ENCODE results near the gene VAV2.
A peak's percentile ranks its signal among the peaks of the same experiment; 100 is the strongest.

VAV2 gene

DNA sequence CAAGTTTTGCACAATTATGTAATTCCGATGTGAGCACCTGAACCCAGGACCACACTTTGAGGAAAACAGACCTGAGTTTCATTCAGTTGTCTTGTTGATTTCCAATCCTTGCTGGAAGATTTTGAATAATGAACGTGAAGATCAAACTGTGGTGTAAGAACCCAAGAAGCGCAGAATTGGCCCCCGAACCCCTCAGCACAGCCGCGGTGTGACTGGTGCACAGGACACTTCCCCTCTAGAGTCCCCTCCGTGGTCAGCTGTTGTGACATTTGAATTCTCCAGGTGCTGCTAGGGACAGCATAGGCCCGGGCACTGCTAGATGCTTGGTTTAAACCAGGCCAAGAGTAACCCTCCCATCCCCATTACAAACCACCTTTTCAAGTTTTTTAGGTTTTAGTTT lies 34.9 kb upstream of the VAV2 start:
- no peak for DNase-seq

DNA sequence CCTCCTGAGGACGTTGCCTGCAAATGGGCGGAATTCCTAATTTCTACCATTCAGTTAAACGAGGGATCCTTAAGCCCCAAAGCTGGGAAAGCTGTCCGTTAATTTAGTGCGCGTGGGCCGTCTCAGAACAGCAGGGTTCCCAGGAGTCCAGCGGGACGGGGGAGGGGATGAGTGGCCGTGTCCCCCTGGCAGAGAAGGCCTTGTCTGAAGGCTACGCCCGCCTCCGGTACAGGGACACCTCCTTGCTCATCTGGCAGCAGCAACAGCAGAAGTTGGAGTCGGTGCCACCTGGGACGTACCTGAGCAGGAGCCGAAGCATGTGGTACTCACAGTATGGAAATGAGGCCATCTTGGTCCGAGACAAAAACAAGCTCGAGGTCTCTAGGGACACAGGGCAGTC lies 34.5 kb upstream of the VAV2 start:
- no peak for DNase-seq

DNA sequence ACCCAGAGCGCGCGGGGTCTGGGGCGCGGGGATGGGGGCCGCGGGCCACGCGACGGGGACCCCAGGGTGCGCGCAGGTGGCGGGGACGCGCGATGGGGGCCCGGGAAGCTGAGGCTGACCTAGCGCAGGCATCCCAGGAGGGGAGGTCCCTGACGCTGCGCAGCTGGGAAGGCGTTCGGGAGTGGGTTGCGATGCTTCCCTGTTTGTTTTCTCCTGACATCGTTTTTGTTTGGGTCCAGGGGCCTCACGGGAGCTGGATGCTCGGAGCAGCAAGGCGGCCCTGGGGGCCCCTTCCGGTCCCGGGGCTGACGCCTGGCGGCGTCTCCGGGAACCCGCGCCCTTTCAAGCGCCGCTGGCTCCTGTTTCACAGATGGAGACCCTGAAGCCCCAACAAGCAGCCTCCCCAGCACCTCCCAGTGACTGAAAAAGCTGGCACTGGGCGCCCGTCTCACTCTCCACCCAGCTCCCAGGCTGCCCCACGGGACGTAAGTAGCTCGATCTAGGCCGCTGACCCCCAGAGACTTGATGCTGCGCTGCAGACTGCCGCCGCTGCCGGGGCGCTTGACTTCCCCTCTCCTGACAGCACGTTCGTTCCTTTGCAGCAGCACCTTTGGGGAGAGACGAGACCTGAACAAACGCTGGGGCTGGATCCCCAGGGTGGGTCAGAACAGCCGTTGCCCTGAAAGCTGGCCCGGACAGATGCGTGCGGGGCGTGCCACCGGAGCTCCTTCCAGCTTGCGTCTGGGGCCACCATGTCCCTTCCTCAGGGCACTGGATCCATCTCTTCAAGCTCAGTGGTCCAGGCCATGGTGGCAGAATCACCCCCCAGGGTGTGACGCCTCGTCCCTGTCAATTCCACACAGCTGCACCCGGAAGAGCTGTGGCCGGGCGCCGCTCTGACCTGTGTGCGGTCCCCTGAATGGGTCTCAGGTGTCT lies 33.8 kb upstream of the VAV2 start:
- peak; percentile 27 for DNase-seq

DNA sequence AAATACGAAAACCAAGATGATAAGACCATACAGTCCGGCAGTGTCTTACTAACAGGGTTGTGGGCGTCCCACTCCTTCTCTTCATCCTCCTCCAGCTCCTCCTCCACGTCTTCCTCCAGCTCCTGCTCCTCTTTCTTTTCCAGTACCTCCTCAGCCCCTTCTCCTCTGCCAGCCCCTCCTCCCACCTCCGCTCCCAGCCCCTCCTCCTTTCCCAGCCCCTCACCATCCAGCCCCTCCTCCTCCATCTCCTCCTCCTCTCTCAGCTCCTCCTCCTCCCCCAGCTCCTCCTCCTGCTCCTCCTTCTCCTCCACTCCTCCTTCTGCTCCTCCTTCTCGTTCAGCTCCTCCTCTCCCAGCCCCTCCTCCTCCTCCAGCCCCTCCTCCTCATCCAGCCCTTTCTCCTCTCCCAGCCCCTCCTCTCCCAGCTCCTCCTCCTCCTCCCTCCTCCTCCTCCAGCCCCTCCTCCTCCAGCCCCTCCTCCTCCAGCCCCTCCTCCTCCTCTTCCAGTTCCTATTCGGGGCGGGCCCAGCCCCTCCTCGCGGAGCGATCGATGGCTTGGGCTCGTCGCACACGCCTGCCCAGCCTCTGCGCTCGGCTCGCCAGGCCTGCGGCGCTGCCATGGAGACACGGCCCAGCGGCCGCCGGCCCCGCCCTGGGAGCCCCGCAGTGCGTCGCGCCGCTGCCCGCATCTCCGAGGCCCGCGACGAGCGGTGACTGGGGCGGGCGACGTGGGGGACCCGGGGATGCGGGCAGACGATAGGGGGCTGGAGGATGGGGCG lies 32.9 kb upstream of the VAV2 start, which contains the start of gene BRD3OS:
Gene BRD3OS, plus strand, starts transcription at position 654 of the 778 bp plus-strand sequence. CDS start 1,267 bp downstream, outside the sequence.
- DNase-seq = peak; percentile 100

DNA sequence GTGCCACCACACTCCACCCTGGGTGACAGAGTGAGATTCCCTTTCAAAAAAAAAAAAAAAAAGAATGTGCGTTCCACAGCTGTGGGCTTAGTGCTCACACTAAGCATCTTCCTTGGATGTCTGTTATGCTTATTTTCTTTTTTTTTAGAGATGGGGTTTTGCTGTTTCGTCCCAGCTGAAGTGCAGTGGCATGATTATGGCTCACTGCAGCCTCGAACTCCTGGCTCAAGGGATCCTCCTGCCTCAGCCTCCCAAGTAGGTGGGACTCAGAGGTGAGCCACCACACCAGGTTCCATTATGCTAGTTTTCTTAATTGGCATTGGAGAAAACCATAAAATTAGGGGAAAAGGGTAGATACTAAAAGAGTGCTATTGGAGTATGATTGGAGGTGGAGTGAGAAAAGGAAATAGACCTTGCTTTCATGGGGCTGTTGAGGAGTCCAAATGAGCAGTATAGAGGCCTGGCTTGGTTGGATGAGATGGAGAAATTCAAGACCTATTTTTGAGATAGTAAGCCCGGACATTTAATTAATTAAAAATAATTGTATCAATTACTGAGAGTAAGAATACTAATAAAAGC lies 32.2 kb upstream of the VAV2 start:
- DNase-seq = no peak

DNA sequence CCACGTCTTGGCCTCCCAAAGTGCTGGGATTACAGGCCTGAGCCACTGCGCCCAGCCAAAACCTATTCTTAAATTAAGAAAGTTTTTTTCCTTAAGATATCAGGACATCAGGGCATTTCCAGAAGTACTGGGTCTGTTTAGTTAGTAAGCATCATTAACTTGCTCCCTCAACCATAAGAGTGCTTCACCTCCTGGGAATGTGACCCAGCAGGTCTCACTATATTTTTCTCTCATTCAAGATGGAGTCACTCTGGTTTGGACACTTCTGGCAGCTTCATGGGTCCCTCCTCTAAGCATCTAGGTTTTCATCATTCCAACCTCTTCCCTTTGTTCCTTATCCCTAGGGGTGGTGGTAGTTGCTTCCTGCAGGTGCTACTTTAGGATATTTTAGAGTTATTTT lies 22.8 kb upstream of the VAV2 start:
- no peak for DNase-seq

DNA sequence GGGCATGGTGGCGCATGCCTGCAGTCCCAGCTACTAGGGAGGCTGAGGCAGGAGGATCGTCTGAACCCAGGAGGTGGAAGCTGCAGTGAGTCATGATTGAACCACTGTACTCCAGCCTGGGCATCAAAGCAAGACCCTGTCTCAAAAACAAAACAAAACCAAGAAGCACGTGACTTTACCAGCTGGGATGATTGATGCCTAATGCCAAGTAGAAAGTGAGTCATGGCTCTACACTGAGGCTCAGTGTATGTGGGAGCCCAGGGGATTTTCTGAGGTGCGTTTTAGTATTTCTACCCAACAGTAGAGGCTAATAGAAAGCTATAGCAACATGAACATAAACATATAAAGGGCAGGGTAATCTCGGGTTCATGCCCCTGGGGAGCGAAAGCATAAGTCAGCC lies 19.3 kb upstream of the VAV2 start:
- DNase-seq = no peak

DNA sequence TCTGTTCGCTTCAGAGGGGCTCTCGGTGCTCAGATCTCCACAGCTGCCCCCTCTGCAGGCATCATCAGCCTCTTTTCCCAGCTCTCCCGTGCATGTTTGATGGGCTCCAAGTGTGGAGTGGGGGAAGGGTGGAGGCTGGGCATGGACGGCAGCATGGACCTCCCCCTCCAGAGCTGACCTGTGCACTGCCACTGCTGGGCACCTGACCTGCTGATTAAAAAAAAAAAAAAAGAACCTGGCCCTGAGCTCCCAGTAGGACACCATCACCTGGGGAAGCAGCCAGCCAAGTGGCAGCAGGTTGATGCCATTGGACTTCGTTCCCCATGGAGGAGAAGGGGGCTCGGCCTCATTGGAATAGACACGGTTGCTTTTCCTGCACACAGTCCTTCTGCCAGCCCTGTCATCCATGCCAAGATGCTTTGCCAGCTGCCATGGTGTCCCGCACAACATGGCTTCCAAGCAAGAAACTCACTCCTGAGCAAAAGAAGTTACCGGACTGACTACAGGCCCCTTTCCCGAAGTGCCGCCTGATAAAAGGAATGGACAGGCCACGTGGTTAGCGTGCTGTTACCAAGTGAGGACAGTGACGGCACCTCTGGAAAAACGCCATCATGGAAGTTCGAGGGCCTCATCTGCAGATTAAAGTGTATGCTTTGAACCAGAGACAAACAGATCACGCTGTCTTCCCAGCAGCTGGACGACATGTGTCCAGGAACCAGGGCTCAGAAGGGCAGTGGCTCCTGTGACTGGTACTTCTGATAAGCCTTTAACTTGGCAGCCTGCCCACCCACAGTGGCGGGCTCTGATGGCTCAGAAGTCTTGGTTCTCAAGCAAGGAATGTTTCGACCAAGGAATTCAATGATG lies 18.4 kb upstream of the VAV2 start:
- no peak for DNase-seq

DNA sequence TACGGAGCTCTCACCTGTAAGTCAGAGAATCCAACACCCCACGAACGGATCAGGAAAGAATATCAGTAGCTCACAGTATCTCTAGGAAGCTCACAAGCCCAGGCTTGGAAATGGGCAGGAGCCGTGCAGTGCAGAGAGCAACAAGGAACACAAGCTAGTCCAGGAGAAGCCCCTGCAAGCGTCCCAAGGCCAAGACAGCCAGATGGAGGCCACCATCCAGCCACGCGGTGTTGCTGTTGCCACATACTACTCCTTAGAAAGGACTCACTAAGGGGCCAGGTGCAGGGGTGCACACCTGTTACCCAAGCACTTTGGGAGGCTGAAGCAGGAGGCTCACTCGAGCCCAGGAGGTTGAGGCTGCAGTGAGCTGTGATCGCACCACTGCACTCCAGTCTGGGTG lies 15.4 kb upstream of the VAV2 start:
- no peak for DNase-seq

DNA sequence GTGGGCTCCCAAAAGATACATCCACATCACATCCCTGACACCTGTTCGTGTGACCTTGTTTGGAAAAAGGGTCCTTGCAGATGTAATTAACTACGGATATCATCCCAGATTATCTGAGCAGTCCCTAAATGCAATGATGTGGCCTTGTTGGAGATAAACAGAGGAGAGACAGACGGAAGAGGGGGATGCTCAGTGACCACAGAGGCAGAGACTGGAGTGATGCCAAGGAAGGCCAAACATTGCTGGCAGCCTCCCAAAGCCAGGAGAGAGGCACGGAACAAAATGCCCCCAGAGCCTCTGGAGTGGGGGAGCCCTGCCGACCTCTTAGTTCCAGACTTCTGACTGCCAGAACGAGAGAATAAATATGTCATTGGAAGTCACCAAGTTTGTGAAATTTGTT lies 15.0 kb upstream of the VAV2 start:
- DNase-seq = no peak

DNA sequence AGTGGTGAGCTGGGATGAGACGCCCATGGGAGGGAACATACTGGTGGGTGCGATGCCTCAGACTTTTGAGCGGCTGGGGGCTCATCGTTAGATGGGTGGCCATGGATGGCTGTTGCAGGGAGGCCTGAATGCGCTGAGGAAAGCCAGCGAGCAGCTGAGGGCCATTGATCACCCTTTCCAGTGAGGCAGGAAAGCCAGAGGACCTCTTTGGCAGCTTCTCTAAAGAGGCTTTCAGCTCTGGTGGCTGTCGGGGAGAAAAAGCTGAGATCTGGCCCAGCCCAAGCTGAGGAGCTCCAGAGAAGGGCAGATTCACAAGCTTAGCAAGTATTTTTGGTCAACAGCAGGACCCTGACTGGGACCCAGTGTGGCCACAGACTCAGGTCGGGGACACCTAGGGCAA lies 13.3 kb upstream of the VAV2 start:
- no peak for DNase-seq

DNA sequence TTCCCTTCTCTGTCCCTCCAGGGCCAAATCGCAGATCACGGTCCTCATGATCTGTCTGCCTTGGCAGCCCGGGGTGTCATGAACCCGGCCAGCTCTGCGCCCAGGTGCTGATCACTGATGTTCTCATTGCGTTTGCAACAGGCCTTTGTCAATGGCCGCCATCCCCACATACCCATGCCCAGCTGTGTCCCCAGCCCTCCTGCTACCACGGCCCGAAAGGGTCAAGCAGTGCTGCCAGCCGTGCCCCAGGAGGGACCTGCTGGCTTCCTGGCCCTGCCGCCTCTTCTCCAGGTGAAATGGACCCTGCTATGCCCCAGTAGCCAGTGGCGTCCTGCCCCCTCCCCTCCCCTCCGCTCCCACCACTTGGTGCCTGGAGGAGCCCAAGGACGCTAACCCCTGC lies 12.8 kb upstream of the VAV2 start:
- DNase-seq = no peak

DNA sequence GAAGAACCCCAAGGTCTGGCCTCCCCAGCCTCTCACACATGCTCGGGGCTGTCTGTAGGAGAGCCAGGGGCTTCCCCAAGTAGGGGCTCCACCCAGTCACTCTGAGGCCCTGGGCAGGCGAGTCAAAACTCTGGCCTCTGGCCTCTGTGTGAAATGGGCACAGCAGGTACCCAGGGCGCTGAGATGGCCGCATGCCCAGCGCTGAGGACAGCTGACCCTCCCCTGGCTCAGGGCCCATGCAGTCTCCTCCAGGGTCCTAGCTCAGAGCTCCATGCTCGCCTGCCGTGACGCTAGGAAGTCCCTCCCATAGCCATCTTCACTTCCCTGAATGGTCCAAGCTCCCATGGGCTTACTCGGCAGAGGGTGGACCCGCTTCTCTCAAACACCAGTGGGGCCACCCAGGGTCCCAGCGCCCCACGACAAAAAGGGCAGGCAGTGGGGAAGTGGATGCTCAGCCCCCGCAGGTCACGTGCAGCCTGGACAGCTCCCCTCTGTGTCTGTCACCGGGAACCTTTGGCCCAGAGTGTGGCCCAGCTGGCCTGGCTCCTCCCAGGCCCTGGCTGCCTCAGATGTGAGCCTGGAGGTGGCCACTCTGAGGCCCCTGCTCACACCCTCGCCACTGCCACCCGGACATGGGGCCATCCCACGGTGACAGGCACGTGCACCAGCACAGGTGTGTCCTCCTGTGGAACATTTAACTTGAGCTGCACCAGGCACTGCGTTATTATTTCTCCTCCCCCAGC lies 12.2 kb upstream of the VAV2 start:
- DNase-seq = no peak

DNA sequence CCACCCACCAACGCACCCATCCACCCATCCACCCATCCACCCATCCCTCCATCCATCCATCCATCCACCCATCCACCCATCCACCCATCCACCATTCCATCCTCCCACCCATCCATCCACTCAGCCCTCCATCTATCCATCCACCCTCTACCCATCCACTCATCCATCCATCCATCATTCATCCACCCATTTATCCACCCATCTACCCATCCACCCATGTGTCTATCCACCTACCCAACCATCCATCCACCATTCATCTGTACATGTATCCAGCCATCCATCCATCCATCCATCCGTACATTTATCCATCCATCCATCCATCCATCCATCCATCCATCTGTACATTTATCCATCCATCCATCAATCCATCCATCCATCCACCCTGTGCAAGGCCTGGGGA lies 11.1 kb upstream of the VAV2 start:
- DNase-seq = no peak

DNA sequence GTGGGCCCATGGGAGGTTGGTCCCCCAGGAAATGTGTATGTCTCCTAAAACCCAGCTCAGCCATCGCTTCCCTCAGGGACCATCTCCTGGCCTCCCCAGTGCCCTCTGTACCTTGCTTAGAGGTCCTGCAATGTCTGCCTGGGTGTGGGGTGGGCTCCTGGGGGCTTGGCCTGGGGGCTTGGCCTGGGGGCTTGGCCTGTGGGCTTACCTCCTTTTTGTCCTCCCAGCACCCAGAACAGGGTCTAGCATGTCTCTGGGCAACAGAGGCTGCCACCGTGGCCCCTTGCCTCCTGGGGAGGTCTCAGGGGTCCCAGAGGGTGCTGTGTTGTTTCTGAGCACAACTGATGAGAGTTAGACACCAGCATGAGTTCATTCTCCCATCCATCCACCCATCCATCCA lies 10.7 kb upstream of the VAV2 start:
- DNase-seq = no peak

DNA sequence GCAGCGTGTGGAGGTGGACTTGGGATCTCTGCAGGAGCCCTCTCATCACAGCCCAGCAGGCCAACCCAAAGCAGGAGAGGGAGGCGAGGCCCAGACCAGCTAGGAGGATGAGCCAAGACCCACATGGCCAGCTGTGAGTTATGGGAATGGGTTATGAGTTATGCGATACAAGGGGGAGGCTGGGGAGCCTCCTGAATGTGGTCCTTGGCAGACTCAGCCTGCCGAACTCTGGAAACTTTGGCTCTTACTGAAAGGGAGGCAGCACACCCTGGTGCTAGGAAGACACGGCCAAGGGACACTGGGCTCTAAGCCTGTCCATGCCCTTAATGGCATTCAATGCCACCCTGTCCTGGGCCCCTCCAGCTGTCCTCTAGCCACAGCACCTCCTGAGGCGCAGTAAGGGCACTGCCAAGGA lies 7.7 kb upstream of the VAV2 start:
- DNase-seq = peak; percentile 31

DNA sequence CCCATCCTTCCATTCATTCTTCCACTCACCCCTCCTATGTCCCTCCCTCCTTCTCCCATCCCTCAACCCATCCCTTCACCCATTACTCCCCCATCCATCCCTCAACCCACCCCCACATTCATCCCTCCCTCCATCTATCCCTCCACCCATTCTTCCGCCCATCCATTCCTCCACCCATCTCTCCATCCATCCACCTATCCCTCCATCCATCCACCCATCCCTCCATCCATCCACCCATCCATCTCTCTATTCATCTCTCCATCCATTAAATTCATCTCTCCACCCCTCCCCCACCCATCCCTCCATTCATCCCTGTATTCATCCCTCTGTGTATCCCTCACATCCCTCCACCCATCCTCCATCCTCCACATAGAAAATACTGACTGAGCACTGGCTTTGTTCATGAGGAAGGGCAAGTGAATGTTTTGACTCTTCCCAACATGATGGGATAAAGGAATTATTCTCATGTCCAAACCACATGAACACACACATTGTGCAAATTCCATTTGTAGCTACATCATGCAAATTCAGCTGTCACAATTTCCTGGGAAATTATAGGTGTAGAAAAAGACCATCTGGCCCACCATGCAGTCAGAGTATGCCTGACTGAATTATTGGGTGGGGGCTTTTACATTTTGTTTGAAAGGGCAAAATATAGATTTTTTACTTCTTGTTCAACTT lies 6.9 kb upstream of the VAV2 start:
- peak; percentile 63 for DNase-seq

DNA sequence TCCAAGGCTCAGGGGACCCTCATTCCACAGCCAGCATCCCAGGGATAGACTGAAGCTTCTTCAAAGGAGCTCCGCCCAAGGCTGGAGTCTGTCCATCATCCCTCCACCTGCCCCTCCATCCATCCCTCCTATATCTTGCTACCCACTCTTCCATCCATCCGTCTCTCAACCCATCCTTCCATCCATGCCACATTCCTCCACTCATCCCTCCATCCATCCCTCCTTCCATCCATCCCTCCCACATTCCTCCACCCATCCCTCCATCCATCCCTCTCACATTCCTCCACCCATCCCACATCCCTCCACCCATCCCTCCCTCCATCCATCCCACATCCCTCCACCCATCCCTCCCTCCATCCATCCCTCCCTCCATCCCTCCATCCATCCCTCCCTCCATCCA lies 5.5 kb upstream of the VAV2 start:
- no peak for DNase-seq

DNA sequence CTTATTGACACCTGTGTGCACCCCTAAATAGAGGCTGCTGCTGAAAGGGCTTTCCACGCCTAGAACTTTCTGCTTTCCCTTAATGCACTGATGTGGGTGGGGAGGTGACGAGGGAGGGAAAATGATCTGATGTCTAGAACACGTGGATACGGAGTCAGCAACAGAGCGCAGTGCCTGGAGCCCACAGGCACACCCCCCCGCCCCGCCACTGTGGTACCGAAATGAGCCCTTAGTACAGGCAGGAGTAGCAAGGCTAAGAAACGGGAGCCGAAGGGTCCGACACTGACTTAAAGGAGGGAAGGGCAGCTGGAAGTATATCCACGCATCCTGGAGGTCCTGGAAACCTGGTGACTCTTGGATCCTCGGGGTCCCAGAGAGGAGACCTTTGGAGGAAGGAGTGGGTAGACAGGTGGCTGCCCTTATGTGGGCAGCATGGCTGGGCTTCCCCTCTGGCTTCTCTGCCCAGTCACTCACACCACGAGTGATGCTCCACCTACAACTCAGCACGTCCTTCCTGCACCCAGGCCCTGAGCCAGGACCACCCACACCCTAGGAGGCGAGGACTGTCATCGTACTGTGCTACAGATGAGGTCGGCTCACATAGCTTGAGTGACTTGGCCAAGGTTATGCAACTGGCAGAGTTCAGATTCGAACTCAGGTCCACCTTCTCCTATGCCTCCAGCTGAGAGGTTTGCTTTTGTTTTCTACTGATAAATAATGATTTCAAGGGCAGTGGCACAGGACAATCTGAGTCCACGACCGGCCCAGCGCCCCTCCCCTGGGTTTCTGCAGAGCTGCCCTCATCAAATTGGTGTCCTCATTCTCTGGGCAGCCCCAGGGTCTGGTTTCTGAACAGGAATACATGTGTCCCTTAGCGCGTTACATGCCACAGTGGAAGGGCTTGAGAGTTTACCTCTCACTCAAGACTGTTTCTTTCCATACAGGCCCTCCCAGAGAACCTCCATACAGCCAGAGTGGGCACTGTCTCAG lies 4.7 kb upstream of the VAV2 start:
- DNase-seq = no peak

Measured in fibroblast of skin of abdomen (primary cell).